HG03159 (cell line): ENCODE measurements around the gene DMXL1.
"Not testable (repeated sequence)": the region's sequence is repeated elsewhere in the genome, so short reads cannot be mapped to it uniquely, and the experiment has no call there.

Source experiments
- ATAC-seq: cut with Tn5 transposase; IDR thresholded peaks from one replicate; pipeline ENCODE4 v1.9.1; 2021; ENCODE audit warnings: mild to moderate bottlenecking, moderate library complexity; ENCODE audit not compliant: unreplicated experiment

The DMXL1 gene

DNA sequence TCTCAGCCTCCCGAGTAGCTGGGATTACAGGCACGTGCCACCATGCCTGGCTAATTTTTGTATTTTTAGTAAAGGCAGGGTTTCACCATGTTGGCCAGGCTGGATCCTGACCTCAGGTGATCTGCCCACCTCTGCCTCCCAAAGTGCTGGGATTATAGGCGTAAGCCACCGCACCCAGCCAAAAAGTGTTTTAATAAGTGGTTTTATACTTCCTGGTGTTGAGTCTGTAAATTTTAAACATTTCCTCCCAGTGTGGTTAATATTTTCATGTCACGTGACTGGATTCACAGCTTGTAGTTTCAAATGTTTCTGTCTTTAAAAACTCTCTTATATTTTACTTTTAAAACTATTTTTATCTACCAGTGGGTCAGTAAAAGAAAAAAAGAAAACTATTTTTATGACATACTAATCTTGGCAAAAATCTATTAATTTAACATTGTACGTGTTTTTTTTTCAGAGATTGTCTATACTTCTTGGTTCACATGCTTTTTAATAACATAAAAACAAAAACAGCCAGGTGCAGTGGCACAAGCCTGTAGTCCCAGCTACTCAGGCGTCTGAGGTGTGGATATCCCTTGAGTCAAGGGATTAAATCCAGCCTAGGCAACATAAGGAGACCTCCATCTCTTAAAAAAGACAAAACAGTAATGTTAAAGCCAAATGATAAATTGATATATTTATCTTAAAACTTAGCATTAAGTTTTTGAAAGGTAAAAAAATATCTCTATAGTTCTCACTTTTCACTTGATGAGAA, 117.1 kb downstream of the DMXL1 start:
- no peak for ATAC-seq

DNA sequence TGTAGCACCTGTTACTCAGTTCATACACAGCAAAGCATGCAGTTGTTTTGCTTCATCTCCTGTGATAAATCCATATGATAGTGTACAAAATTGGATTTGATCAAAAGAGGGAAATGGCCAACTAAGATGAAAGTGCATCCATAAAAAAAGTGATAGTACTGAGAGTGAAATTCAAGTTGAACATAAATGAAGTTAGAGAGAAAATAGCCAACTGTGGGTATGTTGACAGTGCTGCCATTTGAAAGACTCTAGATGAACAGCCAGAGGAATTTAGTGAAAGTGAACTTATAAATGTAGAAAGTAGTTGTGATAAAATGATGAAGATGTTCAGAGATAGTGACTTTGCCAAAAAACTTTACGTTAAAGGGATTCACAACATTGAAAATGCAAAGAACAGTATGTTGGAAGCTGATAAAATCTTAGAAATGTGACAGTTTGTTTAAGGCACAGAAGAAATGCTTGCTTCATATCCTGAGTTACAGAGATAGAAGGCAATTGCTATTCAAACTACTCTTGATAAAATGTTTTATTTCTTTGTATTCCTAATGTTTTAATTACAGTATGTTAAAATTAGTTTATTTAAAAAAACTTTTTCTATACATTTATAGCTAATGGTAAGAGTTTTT, 119.7 kb downstream of the DMXL1 start:
- no peak for ATAC-seq

DNA sequence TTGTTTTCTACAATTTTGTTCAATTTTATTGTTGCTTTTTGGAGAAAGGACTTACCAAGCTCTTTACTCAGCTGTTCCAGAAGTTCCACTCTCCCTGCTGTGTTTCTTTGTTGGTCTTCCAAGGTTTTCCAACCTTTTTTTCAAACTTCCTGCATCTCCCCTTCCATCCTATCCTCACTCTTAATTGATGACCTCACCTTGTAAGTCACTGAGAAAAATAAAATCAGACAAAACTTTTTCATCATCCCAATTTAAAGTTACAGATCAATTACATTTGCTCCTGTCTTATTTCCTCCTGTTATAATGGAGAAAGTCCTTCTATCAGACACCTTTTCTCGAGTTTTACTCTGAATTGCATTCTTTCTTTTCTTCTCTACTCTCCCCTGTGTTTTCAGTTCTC, 121.1 kb downstream of the DMXL1 start:
- no peak for ATAC-seq

DNA sequence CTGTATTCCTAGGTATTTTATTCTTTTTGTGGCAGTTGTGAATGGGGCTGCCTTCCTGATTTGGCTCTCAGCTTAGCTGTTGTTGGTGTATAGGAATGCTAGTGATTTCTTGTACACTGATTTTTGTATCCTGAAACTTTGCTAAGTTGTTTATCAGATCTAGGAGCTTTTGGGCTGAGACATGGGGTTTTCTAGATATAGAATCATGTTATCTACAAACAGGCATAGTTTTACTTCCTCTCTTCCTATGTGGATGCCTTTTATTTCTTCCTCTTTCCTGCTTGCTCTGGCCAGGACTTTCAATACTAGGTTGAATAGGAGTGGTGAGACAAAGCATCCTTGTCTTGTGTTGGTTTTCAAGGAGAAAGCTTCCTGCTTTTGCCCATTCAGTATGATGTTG, 129.9 kb downstream of the DMXL1 start:
- ATAC-seq, result no peak

DNA sequence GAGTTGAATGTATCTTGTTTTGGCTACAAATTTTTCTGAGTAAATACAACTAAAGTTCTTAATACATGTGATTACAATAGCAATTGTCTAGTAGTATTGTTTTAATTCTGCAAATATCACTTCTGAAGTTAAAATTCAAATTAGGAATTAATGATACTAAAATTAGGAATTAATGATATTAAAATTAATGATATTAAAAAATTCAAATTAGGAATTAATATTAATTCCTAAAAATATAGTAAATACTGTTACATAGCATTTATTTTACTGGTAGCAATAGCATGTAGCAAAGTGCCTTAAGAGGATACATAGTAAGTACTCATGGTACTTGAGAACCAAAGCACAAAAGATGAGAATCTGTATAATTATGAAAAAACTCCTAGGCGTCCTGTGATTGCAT, 136.2 kb downstream of the DMXL1 start:
- no peak for ATAC-seq

DNA sequence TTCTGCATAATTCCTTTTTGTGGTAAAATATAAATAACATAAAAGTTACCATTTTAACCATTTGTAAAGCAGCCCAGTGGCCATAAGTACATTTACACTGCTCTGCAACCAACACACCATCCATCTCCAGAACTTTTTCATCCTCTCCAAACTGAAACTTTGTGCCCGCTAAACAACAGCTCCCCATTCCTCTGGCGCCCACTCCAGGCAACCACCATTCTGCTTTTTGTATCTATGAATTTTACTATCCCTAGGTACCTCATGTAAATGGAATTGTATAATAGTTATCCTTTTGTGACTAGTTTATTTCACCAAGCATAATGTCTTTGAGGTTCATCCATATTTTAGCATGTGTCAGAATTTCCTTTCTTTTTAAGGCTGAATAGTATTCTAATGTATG, 141.1 kb downstream of the DMXL1 start:
- ATAC-seq, result no peak

DNA sequence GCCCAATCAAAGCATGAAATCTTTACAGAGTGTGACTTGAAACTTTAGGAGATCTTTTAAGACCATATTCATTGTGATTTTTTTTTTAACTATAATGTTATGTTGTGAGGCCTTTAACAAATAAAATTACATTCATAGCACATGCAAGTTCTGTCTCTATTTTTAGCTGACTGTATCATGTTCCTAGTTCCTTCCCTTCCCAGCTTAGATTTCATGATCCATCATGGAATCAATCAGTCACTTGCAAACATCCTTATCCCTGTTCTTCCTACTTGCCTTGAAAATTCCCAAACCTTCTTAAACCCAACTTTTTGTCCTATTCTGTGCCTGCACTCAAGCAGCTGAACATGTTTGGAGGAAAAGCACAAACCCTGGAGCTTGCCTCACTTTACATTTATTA, 141.8 kb downstream of the DMXL1 start:
- no peak for ATAC-seq

DNA sequence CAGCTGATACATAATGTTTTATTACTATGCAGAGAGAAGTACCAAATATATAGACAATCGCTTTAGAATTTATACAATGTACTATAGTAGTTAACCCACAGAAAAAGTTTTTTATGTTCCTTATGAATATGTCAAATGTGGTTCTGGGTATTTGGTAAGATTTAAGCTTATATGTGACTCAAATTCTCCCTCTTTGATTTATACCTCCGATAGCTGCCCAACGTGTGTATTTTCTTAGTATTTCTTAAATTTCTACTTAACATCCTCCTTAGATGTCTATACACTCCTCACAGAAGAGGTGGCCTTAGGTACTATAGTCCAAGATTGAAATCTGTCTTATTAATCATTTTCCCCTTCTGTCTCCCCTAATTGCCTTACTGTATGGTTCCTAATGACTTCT, 146.3 kb downstream of the DMXL1 start:
- ATAC-seq, result no peak

DNA sequence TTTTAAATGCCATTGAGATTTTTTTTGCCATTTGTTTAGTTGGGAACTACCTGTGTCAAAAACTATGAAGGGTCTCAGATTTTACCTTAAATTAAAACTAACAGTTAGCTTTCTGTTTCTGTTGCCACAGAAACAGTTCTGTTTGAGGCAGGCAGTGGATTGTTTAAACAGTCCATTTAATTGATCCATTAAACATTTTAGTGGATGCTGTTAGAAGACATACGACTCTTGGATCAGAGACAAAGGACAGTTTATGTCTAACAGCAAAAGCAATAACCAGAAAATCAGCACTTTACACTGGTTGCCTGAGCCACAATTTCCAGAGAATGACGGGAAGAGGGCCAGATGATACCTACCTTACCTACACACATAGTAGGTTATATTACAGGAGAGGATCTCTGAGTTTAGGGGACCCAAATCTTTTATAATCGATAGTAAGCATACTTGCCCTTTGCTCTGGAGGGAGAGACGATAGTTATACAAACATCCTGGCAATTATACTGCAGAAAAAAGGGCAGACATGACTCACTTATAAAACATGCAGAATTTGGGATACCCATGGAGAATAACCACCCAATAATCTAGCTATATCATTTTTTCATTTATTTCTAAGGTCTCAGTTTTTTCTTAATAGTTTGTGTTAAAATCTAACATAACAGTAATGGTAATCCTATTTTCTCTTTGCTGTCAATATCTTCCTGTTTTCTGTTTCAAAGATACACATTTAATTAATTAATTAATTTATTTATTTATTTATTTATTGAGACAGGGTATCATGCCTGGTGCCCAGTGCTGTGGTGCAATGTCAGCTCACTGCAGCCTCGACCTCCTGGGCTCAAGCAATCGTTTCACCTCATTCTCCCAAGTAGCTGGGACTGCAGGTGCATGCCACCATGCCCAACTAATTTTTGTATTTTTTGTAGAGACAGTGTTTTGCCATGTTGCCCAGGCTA, 148.2 kb downstream of the DMXL1 start:
- ATAC-seq, result no peak

DNA sequence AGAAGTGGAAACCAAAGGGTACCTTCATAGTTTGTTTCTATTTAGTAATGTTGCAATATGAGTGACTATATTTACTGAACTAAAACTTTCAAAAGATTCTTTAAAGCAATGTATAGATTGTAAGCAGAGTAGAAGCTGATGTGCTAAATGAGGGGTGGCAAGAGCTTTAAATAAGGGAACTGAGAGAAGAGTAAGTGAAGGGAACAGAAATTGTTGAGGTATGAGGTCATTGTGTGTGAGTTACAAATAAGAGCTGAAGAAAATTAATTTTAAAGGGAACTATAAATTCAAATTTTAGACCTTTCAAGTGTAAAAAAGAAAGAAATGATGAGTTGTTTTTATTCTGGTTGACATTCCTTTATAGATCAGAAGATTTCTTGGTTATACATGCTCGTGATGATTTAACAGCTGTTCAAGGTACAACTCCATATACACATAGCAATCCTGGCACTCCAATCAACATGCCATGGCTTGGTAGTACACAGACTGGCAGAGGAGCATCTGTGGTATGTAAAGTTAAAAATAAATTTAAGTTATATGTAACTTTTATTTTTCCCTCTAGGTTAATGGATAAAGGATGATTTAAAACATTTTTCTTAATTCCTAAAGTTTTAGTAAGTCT, 149.8 kb downstream of the DMXL1 start:
- ATAC-seq, result peak; percentile 97

DNA sequence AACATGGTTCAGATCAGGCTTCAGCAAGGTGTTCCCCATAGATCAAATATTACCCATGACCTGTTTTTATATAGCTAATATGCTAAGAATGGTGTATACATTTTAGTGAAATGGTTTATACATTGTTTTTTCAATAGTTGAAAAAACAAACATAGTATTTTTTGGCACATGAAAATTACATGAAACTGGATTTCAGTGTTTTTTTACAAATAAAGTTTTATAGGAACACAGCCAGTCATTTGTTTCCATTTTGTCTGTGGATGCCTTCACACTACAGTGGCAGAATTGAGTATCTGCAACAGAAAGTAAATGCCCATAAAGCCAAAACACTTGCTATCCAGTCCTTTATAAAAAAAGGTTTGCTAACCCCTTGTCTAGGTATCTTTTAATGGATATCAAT, 150.4 kb downstream of the DMXL1 start:
- ATAC-seq, result no peak

DNA sequence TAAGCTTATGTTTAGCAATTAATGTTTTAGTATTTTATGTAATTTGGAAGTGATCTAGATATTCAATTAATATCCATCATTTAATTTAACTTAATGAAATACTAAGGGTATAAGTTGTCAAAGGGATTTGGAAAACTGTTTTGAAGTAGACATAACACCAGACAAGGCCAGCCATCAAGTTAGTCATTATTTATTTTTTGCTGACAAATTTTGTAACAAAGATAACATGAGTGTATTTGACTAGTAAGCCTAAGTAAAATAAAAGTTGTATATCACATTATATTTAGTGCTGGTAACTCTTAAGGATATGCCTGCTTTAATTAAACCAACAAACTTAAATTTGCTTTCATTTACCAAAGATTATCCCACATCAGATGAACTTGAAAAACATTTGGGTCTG, 159.1 kb downstream of the DMXL1 start:
- ATAC-seq, result no peak

DNA sequence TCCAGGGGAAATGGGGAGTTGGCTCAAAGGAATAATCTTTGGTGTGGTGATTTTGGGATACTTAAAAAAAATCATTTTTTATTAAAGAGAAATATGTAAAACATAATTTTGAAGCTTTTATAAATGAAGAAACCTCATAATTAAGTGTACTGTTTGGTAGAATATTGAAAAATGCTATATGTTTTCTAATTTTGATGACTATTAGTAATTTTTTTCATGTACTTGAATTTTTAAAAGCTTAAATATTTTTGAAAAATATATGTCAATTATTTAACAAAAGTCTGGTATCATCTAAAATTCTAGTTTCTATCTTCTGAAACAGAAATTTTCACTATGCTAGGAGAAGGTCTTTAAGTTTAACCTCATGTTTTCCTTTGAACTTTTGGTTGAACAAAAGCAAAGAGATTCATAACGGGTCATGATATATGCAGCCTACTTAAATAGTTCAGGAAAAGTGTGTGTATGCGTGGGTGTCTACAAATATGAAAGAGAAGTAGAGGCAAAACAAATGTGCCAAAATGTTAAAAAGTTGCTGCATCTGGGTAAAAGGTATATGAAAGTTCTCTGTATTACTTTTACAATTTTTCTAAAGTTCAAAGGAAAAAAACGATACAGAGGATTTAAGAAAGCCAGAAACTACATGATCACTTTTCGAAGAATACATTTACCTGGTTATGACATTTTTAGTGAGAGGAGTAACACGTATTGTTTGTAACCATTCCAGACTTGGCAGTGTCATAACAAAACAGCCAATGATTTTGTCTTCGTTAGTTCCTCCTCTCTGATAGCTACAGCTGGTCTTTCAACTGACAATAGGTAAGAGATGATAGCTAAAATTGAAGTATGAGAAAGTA, 167.6 kb downstream of the DMXL1 start:
- no peak for ATAC-seq

DNA sequence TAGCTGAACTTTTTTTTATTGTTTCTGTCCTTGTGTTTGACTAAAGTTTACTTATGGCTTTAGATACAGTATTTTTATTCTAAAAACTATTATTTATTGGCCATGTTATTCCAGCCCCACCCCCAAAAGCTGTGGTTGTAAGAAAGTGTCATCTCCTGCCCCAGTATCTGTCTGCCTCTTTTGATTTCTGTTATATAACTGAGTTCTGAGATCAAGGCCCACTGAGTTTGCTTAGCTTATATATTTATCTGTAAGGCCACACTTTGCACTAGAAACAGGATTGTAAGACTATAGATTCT, 168.2 kb downstream of the DMXL1 start:
- ATAC-seq, result no peak

DNA sequence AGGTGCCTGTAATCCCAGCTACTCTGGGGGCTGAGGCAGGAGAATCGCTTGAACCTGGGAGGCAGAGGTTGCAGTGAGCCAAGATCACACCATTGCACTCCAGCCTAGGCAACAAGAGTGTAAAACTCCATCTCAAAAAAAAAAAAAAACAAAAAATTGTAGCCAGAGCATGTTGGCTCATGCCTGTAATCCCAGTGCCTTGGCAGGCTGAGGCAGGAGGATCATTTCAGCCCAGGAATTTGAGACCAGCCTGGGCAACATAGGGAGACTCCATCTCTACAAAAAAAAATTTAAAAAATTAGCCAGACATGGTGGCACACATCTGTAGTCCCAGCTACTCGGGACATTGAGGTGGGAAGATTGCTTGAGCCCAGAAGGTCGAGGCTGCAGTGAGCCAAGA, 168.9 kb downstream of the DMXL1 start:
- ATAC-seq, result not testable (repeated sequence)

DNA sequence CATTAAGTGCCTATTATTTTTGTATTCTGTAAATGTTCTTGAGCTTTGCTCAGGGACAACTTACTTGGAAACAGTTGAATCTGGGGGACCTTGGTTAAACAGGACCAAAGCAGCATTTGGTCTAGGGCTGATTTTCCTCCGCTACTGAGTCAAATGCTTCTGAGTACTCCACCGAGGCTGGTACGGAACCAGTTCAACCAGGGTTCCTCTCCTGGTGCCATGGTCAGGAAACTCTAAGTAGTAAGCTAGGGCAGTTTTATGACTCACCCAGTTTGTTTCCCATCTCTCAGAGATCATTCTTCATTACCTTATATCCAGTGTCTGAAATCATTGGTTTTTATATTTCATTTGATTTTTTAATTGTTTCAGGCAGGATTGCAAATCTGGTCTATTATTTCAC, 173.0 kb downstream of the DMXL1 start:
- ATAC-seq, result no peak

DNA sequence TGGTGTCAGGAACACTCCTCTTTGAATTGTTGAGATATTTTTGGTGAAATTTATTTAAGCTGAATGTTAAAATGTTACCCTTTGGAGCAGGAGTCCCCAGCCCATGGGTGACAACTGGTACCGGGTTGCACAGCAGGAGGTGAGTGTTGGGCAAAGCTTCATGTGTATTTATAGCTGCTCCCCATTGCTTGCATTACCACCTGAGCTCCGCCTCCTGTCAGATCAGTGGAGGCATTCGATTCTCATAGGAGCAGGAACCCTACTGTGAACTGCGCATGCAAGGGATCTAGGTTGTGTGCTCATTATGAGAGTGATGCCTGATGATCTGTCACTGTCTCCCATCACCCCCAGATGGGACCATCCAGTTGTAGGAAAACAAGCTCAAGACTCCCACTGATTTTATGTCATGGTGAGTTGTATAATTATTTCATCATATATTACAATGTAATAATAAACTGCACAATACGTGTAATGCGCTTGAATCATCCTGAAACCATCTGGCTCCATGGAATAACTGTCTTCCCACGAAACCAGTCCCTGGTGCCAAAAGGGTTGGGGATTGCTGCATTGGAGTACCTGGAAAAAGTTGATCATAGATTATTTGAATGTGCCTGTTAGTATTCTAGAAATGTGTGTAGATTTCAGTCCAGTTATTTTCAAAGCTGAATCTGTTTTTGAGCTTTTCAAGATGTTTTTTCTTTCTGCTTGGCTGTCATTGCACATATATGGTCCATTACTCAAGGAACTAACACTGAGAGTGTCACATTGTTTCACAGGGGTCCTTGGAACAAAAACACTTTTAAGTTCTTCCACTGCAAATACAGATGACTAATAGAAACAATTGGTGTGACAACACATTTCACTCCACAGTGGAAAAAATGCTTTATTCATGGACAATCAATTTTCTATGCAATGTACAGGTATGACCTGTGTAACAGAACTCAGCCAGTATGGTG, 180.3 kb downstream of the DMXL1 start:
- ATAC-seq, result no peak

DNA sequence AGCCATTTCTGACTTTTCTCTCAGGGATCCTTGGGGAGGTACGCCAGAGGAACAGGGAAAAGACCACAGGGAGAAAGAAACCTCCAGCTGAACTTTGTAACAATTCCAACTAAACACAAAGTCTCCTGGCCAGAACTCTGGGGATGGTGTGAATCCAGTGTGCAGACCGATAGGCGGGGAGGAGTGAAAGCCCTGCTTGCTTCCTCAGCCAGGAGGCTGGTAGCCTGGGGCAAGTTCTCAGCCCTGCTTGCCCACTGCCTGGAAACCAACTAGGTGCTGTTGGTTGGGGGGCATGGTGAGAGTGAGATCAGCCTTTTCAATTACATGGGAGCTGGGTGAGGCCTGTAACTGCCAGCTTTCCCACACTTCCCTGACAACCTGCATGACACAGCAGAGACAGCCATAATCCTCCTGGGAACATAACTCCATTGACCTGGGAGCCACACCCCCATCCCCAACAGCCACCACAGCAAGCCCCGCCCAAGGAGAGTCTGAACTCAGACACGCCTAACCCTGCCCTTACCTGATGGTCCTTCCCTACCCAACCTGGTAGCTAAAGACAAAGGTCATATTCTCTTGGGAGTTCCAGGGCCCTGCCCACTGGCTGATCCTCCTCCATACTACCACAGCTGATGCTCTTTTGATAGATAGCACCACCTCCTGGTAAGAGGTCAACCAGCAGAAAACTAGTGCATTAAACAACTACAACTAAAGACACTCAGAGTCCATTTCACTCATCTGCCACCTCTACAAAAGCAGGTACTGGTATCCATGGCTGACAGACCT, 184.9 kb downstream of the DMXL1 start:
- no peak for ATAC-seq

DNA sequence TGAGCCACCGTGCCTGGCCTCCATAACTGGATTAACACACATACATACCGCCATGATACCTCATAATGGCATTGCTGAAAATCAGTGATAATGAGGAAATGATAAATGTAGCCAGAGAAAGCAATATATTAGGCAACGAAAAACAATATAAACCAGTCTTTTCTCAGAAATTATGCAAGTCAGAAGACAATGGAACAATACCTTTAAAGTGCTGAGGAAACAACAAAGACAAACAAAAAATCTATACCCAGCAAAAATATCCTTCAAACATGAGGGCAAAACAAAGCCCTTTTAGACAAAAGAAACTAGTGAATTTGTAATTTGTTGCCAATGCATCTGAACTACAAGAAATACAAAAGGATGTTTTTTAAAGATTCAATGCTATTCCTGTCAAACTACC, 186.7 kb downstream of the DMXL1 start:
- ATAC-seq, result no peak
